HCT116 (cell line): ENCODE measurements around the gene AKR1E2. TPM values are rescaled to one million over a fixed set of nuclear protein-coding genes. Genes with fewer than 3 reads are reported as not detected.

ENCODE experiments used
- ATAC-seq: fragments of 200-7000 bp; cut with Tn5 transposase; 2 replicates; pipeline ENCODE4 v1.9.1; 2020; ENCODE audit warnings: mild to moderate bottlenecking, moderate library complexity
- BruUV-seq: library from RNA; stranded (reverse); fragments of 400-500 nt; replicated peaks from 2 replicates; lab custom pipeline; 2021; lab: Mats Ljungman, UMichigan
- CTCF ChIA-PET: fragments of 300-600 bp; sonication (Branson Sonifier 250); formaldehyde crosslinking; loops from one replicate; lab custom pipeline; 2021; ENCODE audit warnings: antibody characterized with exemption; lab: Charles Lee
- POLR2A ChIA-PET: fragments of 300-600, 350-600 bp; sonication (Branson Sonifier 250); formaldehyde crosslinking; loops from one replicate; lab custom pipeline; 2021; ENCODE audit warnings: antibody characterized with exemption; lab: Charles Lee
- RAD21 ChIA-PET, 2 experiments: fragments of 300-600 bp; sonication (Branson Sonifier 250); formaldehyde crosslinking; loops; one replicate each; lab custom pipeline; 2023; ENCODE audit warnings: low total read pairs in 2 of 2; ENCODE audit not compliant: uncharacterized antibody in 2 of 2, unreplicated experiment in 2 of 2, low non-redundant PET in 1 of 2; lab: Charles Lee
- DNase-seq: peaks from one replicate; pipeline ENCODE4 v3.0.0-alpha.2; 2010; ENCODE audit warnings: low read depth, low spot score
- H2AFZ ChIP-seq: fragments of 200-600 bp; shearing (Covaris generic), sonication (generic); 2 replicates; pipeline ENCODE4 v1.6.1; 2017; ENCODE audit warnings: low read depth, mixed run types, mixed read lengths, antibody characterized with exemption, low read length; ENCODE audit not compliant: poor library complexity, severe bottlenecking
- H3K27ac ChIP-seq: 2 replicates; pipeline ENCODE4 v1.5.1; 2012; ENCODE audit warnings: low read depth, low read length
- H3K27me3 ChIP-seq: fragments of 200-600 bp; sonication (generic); 2 replicates; pipeline ENCODE4 v1.6.1; 2016; ENCODE audit warnings: mixed run types, low read length, mixed read lengths; ENCODE audit not compliant: insufficient read depth
- H3K36me3 ChIP-seq, 2 experiments: fragments of 200-500 bp in 1 of 2; fragments of 200-600 bp in 1 of 2; sonication (Bioruptor generic) in 1 of 2; sonication (generic) in 1 of 2; 2 replicates each; pipeline versions ENCODE4 v1.5.1 to v1.6.1; 2014 to 2016; ENCODE audit warnings: low read length in 2 of 2, inconsistent platforms in 1 of 2, mixed read lengths in 1 of 2, mixed run types in 1 of 2; ENCODE audit not compliant: insufficient read depth in 2 of 2, control insufficient read depth in 1 of 2
- H3K4me1 ChIP-seq, 2 experiments: fragments of 200-600 bp in 1 of 2; sonication (generic) in 1 of 2; 2 replicates each; pipeline versions ENCODE4 v1.5.1 to v1.6.1; 2012 to 2017; ENCODE audit warnings: low read length in 2 of 2, inconsistent platforms in 1 of 2, mild to moderate bottlenecking in 1 of 2, mixed read lengths in 1 of 2, mixed run types in 1 of 2, moderate library complexity in 1 of 2; ENCODE audit not compliant: insufficient read depth in 2 of 2, control insufficient read depth in 1 of 2
- H3K4me2 ChIP-seq: fragments of 200-600 bp; sonication (generic); 2 replicates; pipeline ENCODE4 v1.6.1; 2017; ENCODE audit warnings: mixed run types, low read length, mixed read lengths
- H3K4me3 ChIP-seq, 2 experiments: fragments of 200-600 bp in 1 of 2; sonication (generic) in 1 of 2; replicated peaks in 1 of 2; 2 replicates each; pipeline ENCODE4 v1.5.1; 2011 to 2016; ENCODE audit warnings: low read length in 2 of 2, control low read depth in 1 of 2, low read depth in 1 of 2, mild to moderate bottlenecking in 1 of 2, mixed read lengths in 1 of 2, mixed run types in 1 of 2
- H3K79me2 ChIP-seq: fragments of 200-600 bp; sonication (generic); 2 replicates; pipeline ENCODE4 v1.6.1; 2017; ENCODE audit warnings: mild to moderate bottlenecking, mixed run types, low read length, moderate library complexity, mixed read lengths; ENCODE audit not compliant: insufficient read depth
- H3K9ac ChIP-seq: fragments of 200-600 bp; sonication (generic); 2 replicates; pipeline ENCODE4 v1.6.1; 2016; ENCODE audit warnings: low read length, mixed read lengths
- H3K9me2 ChIP-seq: fragments of 200-600 bp; sonication (generic), shearing (Covaris generic); 2 replicates; pipeline ENCODE4 v1.6.1; 2017; ENCODE audit warnings: mixed run types, mild to moderate bottlenecking, moderate library complexity; ENCODE audit not compliant: insufficient read depth
- H3K9me3 ChIP-seq, 2 experiments: fragments of 200-500 bp in 1 of 2; fragments of 200-600 bp in 1 of 2; sonication (Bioruptor generic) in 1 of 2; sonication (generic) in 1 of 2; 2 replicates each; pipeline ENCODE4 v1.6.1; 2014 to 2017; ENCODE audit warnings: low read length in 2 of 2, mixed read lengths in 2 of 2, inconsistent platforms in 1 of 2, low read depth in 1 of 2, mild to moderate bottlenecking in 1 of 2, mixed run types in 1 of 2, moderate library complexity in 1 of 2; ENCODE audit not compliant: control insufficient read depth in 1 of 2, insufficient read depth in 1 of 2
- H4K20me1 ChIP-seq: fragments of 200-600 bp; sonication (generic), shearing (Covaris generic); 2 replicates; pipeline ENCODE4 v1.6.1; 2017; ENCODE audit warnings: mixed run types, mild to moderate bottlenecking, moderate library complexity; ENCODE audit not compliant: insufficient read depth
- CBX3 ChIP-seq: IDR thresholded peaks from 2 replicates; pipeline ENCODE4 v1.6.1; 2012; ENCODE audit warnings: low read depth
- CTCF ChIP-seq, 3 experiments: fragments of 200-600 bp in 1 of 3; sonication (generic) in 1 of 3; IDR thresholded peaks in 2 of 3; conservative IDR thresholded peaks in 1 of 3; 2 replicates each; pipeline ENCODE4 v1.5.1; 2012 to 2017; ENCODE audit warnings: low read depth in 2 of 3, low read length in 2 of 3, antibody characterized with exemption in 1 of 3, borderline replicate concordance in 1 of 3, control low read depth in 1 of 3, mild to moderate bottlenecking in 1 of 3, mixed read lengths in 1 of 3, mixed run types in 1 of 3, moderate library complexity in 1 of 3; ENCODE audit not compliant: insufficient read depth in 1 of 3
- EGR1 ChIP-seq: IDR thresholded peaks from 2 replicates; pipeline ENCODE4 v1.6.1; 2012; ENCODE audit warnings: low read depth
- ELF1 ChIP-seq: IDR thresholded peaks from 2 replicates; pipeline ENCODE4 v1.6.1; 2012; ENCODE audit warnings: low read depth, borderline replicate concordance
- EZH2 ChIP-seq: fragments of 200-600 bp; sonication (generic); IDR thresholded peaks from 2 replicates; pipeline ENCODE4 v1.6.1; 2017; ENCODE audit warnings: antibody characterized with exemption, mixed run types
- EZH2phosphoT487 ChIP-seq: fragments of 200-600 bp; IDR thresholded peaks from 2 replicates; pipeline ENCODE4 v1.6.1; 2018; ENCODE audit warnings: antibody characterized with exemption, borderline replicate concordance
- FOSL1 ChIP-seq: IDR thresholded peaks from 2 replicates; pipeline ENCODE4 v1.6.1; 2012; ENCODE audit warnings: low read depth
- MAX ChIP-seq: IDR thresholded peaks from 2 replicates; pipeline ENCODE4 v1.6.1; 2012
- POLR2A ChIP-seq: IDR thresholded peaks from 2 replicates; pipeline ENCODE4 v1.7.0; 2011; ENCODE audit warnings: borderline replicate concordance; ENCODE audit not compliant: insufficient read depth, insufficient read length; ENCODE audit errors: extremely low read depth
- POLR2AphosphoS5 ChIP-seq: IDR thresholded peaks from 2 replicates; pipeline ENCODE4 v1.6.1; 2011; ENCODE audit warnings: mild to moderate bottlenecking, low read depth, low read length, moderate library complexity
- RAD21 ChIP-seq: IDR thresholded peaks from 2 replicates; pipeline ENCODE4 v1.6.1; 2012; ENCODE audit warnings: low read depth, mild to moderate bottlenecking
- REST ChIP-seq: IDR thresholded peaks from 2 replicates; pipeline ENCODE4 v1.6.1; 2012; ENCODE audit warnings: low read depth
- SP1 ChIP-seq: IDR thresholded peaks from 2 replicates; pipeline ENCODE4 v1.6.1; 2012; ENCODE audit warnings: low read depth
- SRF ChIP-seq: IDR thresholded peaks from 2 replicates; pipeline ENCODE4 v1.6.1; 2012; ENCODE audit warnings: low read depth
- TCF7L2 ChIP-seq: IDR thresholded peaks from 2 replicates; pipeline ENCODE4 v1.7.0; 2011; ENCODE audit warnings: borderline replicate concordance, inconsistent platforms; ENCODE audit not compliant: insufficient read depth, insufficient read length; ENCODE audit errors: extremely low read depth
- YY1 ChIP-seq: IDR thresholded peaks from 2 replicates; pipeline ENCODE4 v1.6.1; 2011; ENCODE audit warnings: low read length, low read depth, moderate library complexity, mild to moderate bottlenecking; ENCODE audit not compliant: insufficient replicate concordance; ENCODE audit errors: extremely low read depth
- ZBTB33 ChIP-seq: IDR thresholded peaks from 2 replicates; pipeline ENCODE4 v1.6.1; 2011; ENCODE audit warnings: mild to moderate bottlenecking, low read length, moderate library complexity; ENCODE audit not compliant: insufficient replicate concordance; ENCODE audit errors: extremely low read depth
- ZFX ChIP-seq: fragments of 450-650 bp; IDR thresholded peaks from 2 replicates; pipeline ENCODE4 v1.6.1; 2017
- ZNF274 ChIP-seq: fragments of 200-500 bp; sonication (Bioruptor generic); IDR thresholded peaks from 2 replicates; pipeline ENCODE4 v1.6.1; 2014; ENCODE audit warnings: mild to moderate bottlenecking, low read depth, low read length, inconsistent platforms
- intact Hi-C: fragments of 100-400 bp; cut with micrococcal nuclease; formaldehyde crosslinking; loops from 2 replicates; pipeline ENCODE4 v1.10.0; 2022
- total RNA-seq: library from RNA; stranded (reverse); gene quantifications from one replicate; pipeline ENCODE4 v1.2.1, GENCODE V29; 2021; ENCODE audit not compliant: unreplicated experiment

Gene AKR1E2
- total RNA-seq, 1 experiment from 2014 or later = 5.0 TPM

GRCh38 chr10:4825456-4825867 is 545 bp upstream of the AKR1E2 start:
- TF ChIP-seq SP1 = no peak
- TF ChIP-seq CTCF (IDR thresholded peaks at IDR 0.05 in 2 of 3, conservative IDR thresholded peaks at IDR 0.05 in 1 of 3; ENCODE audit: borderline replicate concordance in 1 of 3, insufficient read depth in 1 of 3, low read depth in 2 of 3, low read length in 2 of 3) = no peak
- no peak for TF ChIP-seq YY1
- no peak for TF ChIP-seq SRF
- TF ChIP-seq REST = no peak
- no peak for TF ChIP-seq EZH2phosphoT487
- no peak for TF ChIP-seq ZBTB33
- no peak for TF ChIP-seq ZFX
- TF ChIP-seq EZH2 = no peak
- TF ChIP-seq CBX3 = no peak
- TF ChIP-seq ZNF274 = no peak
- no peak for TF ChIP-seq FOSL1
- no peak for TF ChIP-seq POLR2A
- TF ChIP-seq RAD21 = no peak
- no peak for TF ChIP-seq EGR1
- TF ChIP-seq POLR2AphosphoS5 = no peak
- no peak for TF ChIP-seq MAX
- no peak for TF ChIP-seq TCF7L2
- no peak for TF ChIP-seq ELF1
- Histone ChIP-seq H3K4me3 (0 out of 4 replicates have a peak overlapping the region, but pooled peaks of 1 of the 2 experiments have one; percentile 56), H3K36me3 (no peaks in the 10 kb centered on the region), H3K79me2 (no peaks in the 10 kb centered on the region), H3K27ac (no peak overlapping the region), H3K4me1 (peaks cover 0 to 17% of the 10 kb centered on the region in 2 experiments; a peak in 1 of 4 replicates), H3K9me2 (no peaks in the 10 kb centered on the region), H3K27me3 (no peaks in the 10 kb centered on the region), H2AFZ (no peak overlapping the region), H3K9me3 (no peaks in the 10 kb centered on the region), H3K4me2 (peak overlapping the region; percentile 77), H3K9ac (no peak overlapping the region), H4K20me1 (no peaks in the 10 kb centered on the region)
- DNase-seq (no peak), ATAC-seq (no peak)
- BruUV-seq = no TSS peak
- ChIA-PET RAD21 (no interaction called here), POLR2A (interaction anchor here (2.4 kb wide), 1 partner anchor 12 kb away, joined by 5 read pairs; no protein-coding TSS in a partner anchor), CTCF (interaction anchor here (1.6 to 2.0 kb wide), 2 partner anchors 10 to 24 kb away, joined by 7 to 8 read pairs; no protein-coding TSS in a partner anchor)
- intact Hi-C loops = no loop called here
